Peyer's patch (tissue), 4 donors: ENCODE measurements around the gene SLIT2.

ENCODE experiments used
- POLR2A ChIP-seq, 2 donors: fragments of 450-650 bp; IDR thresholded peaks; one replicate each; pipeline ENCODE4 v1.5.1; 2017; ENCODE audit warnings: antibody characterized with exemption in 2 of 2, mild to moderate bottlenecking in 2 of 2, moderate library complexity in 2 of 2
- TF ChIP-seq, protein P1 (sequence below), 6 experiments: fragments of 450-650 bp in 4 of 6; fragments of 200-600 bp in 2 of 6; sonication (generic) in 1 of 6; IDR thresholded peaks; one replicate each; pipeline ENCODE4 v1.5.1; 2017 to 2019; ENCODE audit warnings: antibody characterized with exemption in 6 of 6, mild to moderate bottlenecking in 3 of 6, moderate library complexity in 1 of 6

DNA sequence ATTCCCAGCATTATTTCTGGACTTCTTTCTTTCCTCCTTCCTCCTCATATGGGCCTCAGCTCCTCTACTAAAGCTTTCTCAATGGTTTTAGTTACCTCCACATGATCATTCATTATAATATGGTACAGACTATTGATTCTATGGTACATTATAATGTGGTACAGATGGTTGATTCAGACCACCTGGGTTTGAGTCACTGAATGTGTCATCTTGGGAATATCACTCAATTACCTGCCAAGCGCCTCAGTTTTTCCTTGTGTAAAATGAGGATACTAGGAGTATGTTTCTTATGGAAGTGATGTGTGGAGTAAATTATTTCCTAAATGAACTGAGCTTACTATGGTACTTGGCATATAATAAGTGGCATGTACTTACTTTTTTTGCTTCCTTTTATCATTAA is 27.7 kb downstream of the SLIT2 start:
- no peak for TF ChIP-seq POLR2A (IDR thresholded peaks at IDR 0.05)
- TF ChIP-seq, protein P1, sequence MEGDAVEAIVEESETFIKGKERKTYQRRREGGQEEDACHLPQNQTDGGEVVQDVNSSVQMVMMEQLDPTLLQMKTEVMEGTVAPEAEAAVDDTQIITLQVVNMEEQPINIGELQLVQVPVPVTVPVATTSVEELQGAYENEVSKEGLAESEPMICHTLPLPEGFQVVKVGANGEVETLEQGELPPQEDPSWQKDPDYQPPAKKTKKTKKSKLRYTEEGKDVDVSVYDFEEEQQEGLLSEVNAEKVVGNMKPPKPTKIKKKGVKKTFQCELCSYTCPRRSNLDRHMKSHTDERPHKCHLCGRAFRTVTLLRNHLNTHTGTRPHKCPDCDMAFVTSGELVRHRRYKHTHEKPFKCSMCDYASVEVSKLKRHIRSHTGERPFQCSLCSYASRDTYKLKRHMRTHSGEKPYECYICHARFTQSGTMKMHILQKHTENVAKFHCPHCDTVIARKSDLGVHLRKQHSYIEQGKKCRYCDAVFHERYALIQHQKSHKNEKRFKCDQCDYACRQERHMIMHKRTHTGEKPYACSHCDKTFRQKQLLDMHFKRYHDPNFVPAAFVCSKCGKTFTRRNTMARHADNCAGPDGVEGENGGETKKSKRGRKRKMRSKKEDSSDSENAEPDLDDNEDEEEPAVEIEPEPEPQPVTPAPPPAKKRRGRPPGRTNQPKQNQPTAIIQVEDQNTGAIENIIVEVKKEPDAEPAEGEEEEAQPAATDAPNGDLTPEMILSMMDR (IDR thresholded peaks at IDR 0.05) = no peak
